Measurements from ENCODE around the gene TMEM200C.

TMEM200C gene

DNA sequence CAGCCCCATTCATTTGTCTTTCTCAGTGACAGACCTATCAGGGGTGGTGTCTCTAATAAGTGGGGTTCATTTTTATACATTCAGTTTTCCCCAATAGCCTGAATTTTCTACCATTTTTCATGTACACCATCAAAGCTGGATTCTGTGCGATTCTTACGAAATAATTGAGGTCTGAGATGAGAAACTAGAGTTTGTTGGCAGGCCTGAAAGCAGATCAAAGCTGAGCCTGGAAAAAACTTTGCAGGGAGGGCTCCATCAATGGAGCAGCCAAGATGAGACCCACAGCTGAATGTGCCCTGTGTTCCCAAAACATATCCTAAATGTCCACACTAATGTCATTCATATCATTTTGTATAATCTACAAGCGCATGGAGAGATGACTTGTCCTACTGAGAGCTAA lies 4.5 kb upstream of the TMEM200C start:
- Histone ChIP-seq H3K4me1 (ENCODE audit: low read length) (no peaks in the 10 kb centered on the region), H3K36me3 (replicated peaks; ENCODE audit: insufficient read depth, low read length) (no peaks in the 10 kb centered on the region), H3K27me3 (replicated peaks; ENCODE audit: insufficient read depth, low read length) (peaks cover 13% of the 10 kb centered on the region), H3K4me2 (ENCODE audit: low read depth, low read length) (no peak overlapping the region), H2AFZ (ENCODE audit: low read length) (no peak overlapping the region), H3K9ac (ENCODE audit: low read length) (no peak overlapping the region), H3K9me3 (replicated peaks; ENCODE audit: insufficient read depth, low read length) (no peaks in the 10 kb centered on the region), H3K9me2 (replicated peaks; ENCODE audit: insufficient read depth, low read length) (no peaks in the 10 kb centered on the region), H3F3A (ENCODE audit: insufficient read depth, low read length) (no peaks in the 10 kb centered on the region), H3K4me3 (ENCODE audit: low read length) (no peak overlapping the region), H4K20me1 (ENCODE audit: insufficient read depth, low read length) (no peaks in the 10 kb centered on the region), H3K79me2 (ENCODE audit: low read length) (no peaks in the 10 kb centered on the region), H3K27ac (ENCODE audit: low read length) (no peak overlapping the region)
- DNase-seq = no peak
- TF ChIP-seq EZH2phosphoT487 (IDR thresholded peaks at IDR 0.05; ENCODE audit: low read length) = no peak
- no peak for TF ChIP-seq EZH2 (optimal IDR thresholded peaks at IDR 0.05; ENCODE audit: low read depth, low read length)
- TF ChIP-seq, protein P1, sequence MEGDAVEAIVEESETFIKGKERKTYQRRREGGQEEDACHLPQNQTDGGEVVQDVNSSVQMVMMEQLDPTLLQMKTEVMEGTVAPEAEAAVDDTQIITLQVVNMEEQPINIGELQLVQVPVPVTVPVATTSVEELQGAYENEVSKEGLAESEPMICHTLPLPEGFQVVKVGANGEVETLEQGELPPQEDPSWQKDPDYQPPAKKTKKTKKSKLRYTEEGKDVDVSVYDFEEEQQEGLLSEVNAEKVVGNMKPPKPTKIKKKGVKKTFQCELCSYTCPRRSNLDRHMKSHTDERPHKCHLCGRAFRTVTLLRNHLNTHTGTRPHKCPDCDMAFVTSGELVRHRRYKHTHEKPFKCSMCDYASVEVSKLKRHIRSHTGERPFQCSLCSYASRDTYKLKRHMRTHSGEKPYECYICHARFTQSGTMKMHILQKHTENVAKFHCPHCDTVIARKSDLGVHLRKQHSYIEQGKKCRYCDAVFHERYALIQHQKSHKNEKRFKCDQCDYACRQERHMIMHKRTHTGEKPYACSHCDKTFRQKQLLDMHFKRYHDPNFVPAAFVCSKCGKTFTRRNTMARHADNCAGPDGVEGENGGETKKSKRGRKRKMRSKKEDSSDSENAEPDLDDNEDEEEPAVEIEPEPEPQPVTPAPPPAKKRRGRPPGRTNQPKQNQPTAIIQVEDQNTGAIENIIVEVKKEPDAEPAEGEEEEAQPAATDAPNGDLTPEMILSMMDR (IDR thresholded peaks at IDR 0.05; ENCODE audit: low read length) = no peak

DNA sequence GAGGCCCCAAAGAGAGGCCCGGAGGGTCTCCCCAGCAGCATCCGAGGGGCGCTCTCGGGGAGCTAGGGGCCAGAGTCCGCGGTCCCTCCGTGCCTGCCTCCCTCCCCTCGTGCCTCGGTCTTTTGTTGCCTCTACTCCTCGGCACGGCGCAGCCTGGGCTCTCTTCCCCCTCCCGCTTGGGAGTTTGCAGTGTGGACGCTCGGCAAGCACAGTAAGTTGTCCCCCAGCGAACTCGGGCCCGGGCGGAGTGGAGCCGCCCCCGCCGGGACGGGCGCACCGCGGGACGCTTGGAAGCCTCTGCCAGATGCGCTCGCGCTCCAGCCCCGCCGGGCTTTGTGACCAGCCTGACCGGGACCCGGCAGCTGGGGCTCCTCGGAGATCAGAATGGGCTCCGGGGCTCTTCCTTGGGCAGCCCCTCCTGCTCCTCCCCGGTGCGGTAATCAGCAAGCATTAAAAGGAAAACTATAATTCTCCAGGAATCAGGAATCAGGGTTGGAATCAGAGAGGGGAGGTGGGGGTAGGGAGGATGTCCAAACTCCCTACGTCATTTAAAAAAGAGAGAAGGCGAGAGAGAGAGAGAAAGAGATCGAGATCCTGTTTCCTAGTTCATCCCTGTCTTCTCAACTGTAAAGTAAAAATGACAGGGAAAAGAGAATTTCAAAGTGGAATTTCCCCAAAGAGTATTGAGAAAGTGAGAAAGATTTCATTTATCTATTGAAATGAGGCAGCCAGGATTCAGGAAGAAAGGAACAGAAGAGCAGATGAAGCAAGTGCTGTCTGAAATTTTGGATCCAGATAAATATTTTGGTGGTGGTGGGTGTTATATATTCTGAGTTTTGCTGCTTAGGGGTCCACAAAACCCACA lies 786 bp upstream of the TMEM200C start:
- H3K4me3 ChIP-seq (ENCODE audit: low read length) = peak overlapping the region; percentile 24; the same call in 1 of the 2 replicates
- H3K4me1 ChIP-seq (ENCODE audit: low read length) = no peaks in the 10 kb centered on the region
- no peak overlapping the region for H3K9ac ChIP-seq (ENCODE audit: low read length)
- TF ChIP-seq EZH2phosphoT487 (IDR thresholded peaks at IDR 0.05; ENCODE audit: low read length) = no peak
- no peak for TF ChIP-seq EZH2 (optimal IDR thresholded peaks at IDR 0.05; ENCODE audit: low read depth, low read length)
- TF ChIP-seq, protein P1 (IDR thresholded peaks at IDR 0.05; ENCODE audit: low read length) = no peak
- peaks cover 48% of the 10 kb centered on the region for H3K27me3 ChIP-seq (replicated peaks; ENCODE audit: insufficient read depth, low read length)
- no peaks in the 10 kb centered on the region for H3K36me3 ChIP-seq (replicated peaks; ENCODE audit: insufficient read depth, low read length)
- no peaks in the 10 kb centered on the region for H4K20me1 ChIP-seq (ENCODE audit: insufficient read depth, low read length)
- no peaks in the 10 kb centered on the region for H3K9me3 ChIP-seq (replicated peaks; ENCODE audit: insufficient read depth, low read length)
- no peaks in the 10 kb centered on the region for H3F3A ChIP-seq (ENCODE audit: insufficient read depth, low read length)
- no peaks in the 10 kb centered on the region for H3K79me2 ChIP-seq (ENCODE audit: low read length)
- 0 out of 2 replicates have a peak overlapping the region, but pooled peaks have one; percentile 37 for H2AFZ ChIP-seq (ENCODE audit: low read length)
- H3K4me2 ChIP-seq (ENCODE audit: low read depth, low read length) = peak overlapping the region; percentile 78
- no peak overlapping the region for H3K27ac ChIP-seq (ENCODE audit: low read length)
- no peaks in the 10 kb centered on the region for H3K9me2 ChIP-seq (replicated peaks; ENCODE audit: insufficient read depth, low read length)
- DNase-seq = no peak

DNA sequence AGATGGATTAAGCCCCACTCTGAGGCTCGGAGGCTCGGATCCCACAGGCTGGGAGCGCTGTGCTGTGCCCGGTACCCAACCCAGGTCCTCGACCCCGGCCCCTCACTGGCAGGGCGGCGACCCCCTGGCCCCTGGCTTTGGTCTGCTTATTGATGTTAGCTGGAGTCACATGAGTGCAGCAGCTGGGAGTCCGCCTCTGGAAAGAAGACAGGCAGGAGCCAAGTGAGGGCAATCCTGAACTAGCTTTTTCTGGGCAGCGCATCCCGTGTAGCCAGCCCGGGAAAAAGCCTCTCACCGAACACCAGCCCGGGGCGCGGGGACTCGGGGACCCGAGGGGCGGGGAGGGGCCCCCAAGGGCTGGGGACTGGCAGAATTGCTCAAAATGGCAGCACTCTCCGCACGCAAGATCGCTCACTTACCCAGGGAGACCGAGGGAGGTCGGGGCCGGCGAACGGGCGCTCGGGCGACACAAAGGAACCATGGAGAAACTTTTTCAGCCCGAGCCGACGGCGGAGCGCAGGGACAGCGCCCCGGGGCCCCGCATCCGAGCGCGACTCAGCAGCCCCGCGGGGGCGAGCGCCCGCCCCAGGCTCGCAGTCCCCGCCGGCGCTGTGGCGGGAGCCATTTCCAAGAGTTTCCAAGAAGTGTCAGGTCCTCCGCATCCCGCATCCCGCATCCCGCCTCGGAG lies 567 bp downstream of the TMEM200C start:
- H3F3A ChIP-seq (ENCODE audit: insufficient read depth, low read length) = no peaks in the 10 kb centered on the region
- no peaks in the 10 kb centered on the region for H3K79me2 ChIP-seq (ENCODE audit: low read length)
- no peaks in the 10 kb centered on the region for H4K20me1 ChIP-seq (ENCODE audit: insufficient read depth, low read length)
- TF ChIP-seq EZH2 (optimal IDR thresholded peaks at IDR 0.05; ENCODE audit: low read depth, low read length) (no peak), EZH2phosphoT487 (IDR thresholded peaks at IDR 0.05; ENCODE audit: low read length) (no peak)
- no peaks in the 10 kb centered on the region for H3K4me1 ChIP-seq (ENCODE audit: low read length)
- no peaks in the 10 kb centered on the region for H3K36me3 ChIP-seq (replicated peaks; ENCODE audit: insufficient read depth, low read length)
- no peak for DNase-seq
- H2AFZ ChIP-seq (ENCODE audit: low read length) = peak overlapping the region; percentile 38; the same call in 1 of the 2 replicates
- peak overlapping the region; percentile 52 for H3K4me3 ChIP-seq (ENCODE audit: low read length)
- H3K9ac ChIP-seq (ENCODE audit: low read length) = no peak overlapping the region
- peaks cover 54% of the 10 kb centered on the region for H3K27me3 ChIP-seq (replicated peaks; ENCODE audit: insufficient read depth, low read length)
- no peaks in the 10 kb centered on the region for H3K9me3 ChIP-seq (replicated peaks; ENCODE audit: insufficient read depth, low read length)
- no peak overlapping the region for H3K27ac ChIP-seq (ENCODE audit: low read length)
- H3K9me2 ChIP-seq (replicated peaks; ENCODE audit: insufficient read depth, low read length) = no peaks in the 10 kb centered on the region
- peak overlapping the region; percentile 70 for H3K4me2 ChIP-seq (ENCODE audit: low read depth, low read length)
